ENCODE measurements around the gene ST7L. TPM values are rescaled to one million over a fixed set of nuclear protein-coding genes. Genes with fewer than 3 reads are reported as not detected.

ST7L gene
- total and polyA plus RNA-seq, 2 donors (not counting 3 experiments of a cell fraction or from before 2014, with no cell fraction given), result 12.3 to 28.4 TPM

- FAIRE-seq (no peak), DNase-seq (ENCODE audit: low read depth, low spot score) (no peak)
- ChIA-PET POLR2A (no interaction called here), CTCF (interaction anchor here (0.8 to 2.8 kb wide), 6 partner anchors 14 to 151 kb away, joined by 3 to 15 read pairs (median 3); partner anchors contain the start of genes MOV10 and WNT2B)
- Histone ChIP-seq H4K20me1 (replicated peaks; ENCODE audit: control insufficient read depth, extremely low read depth, insufficient read depth, low read length) (no peaks in the 10 kb centered on the region), H2AFZ (ENCODE audit: low read depth, low read length) (no peak overlapping the region), H3K4me1 (ENCODE audit: control insufficient read depth, extremely low read depth, insufficient read depth, low read length) (no peaks in the 10 kb centered on the region), H3K4me3 (replicated peaks in 1 of 3; ENCODE audit: insufficient read depth in 1 of 3, low read depth in 1 of 3, low read length in 3 of 3) (no peak overlapping the region), H3K9me3 (replicated peaks; ENCODE audit: control insufficient read depth, insufficient read depth, low read length) (no peaks in the 10 kb centered on the region), H3K36me3 (ENCODE audit: control insufficient read depth in 2 of 2, extremely low read depth in 1 of 2, insufficient read depth in 2 of 2, low read length in 2 of 2) (peaks cover 2 to 5% of the 10 kb centered on the region in 2 experiments), H3K9ac (replicated peaks; ENCODE audit: extremely low read depth, insufficient read depth, low read length) (no peak overlapping the region), H3K4me2 (ENCODE audit: insufficient read depth, low read length) (no peak overlapping the region), H3K27ac (ENCODE audit: insufficient read depth, low read depth, low read length) (no peak overlapping the region), H3K79me2 (ENCODE audit: control insufficient read depth, insufficient read depth, low read length) (no peaks in the 10 kb centered on the region), H3K27me3 (ENCODE audit: control insufficient read depth in 2 of 2, insufficient read depth in 2 of 2, low read length in 2 of 2) (no peaks in the 10 kb centered on the region), H3K9me1 (replicated peaks; ENCODE audit: control insufficient read depth, extremely low read depth, insufficient read depth, low read length) (no peaks in the 10 kb centered on the region)
- BruUV-seq (replicated peaks), result no TSS peak
- TF ChIP-seq POLR2AphosphoS5 (IDR thresholded peaks at IDR 0.05; ENCODE audit: insufficient read depth, low read depth, low read length) (no peak), MYC (IDR thresholded peaks at IDR 0.05; ENCODE audit: low read depth, low read length) (no peak), EZH2 (IDR thresholded peaks at IDR 0.05; ENCODE audit: borderline replicate concordance, low read depth, low read length, severe bottlenecking) (no peak), MAX (IDR thresholded peaks at IDR 0.05; ENCODE audit: insufficient read depth, insufficient read length) (no peak), FOS (IDR thresholded peaks at IDR 0.05; ENCODE audit: borderline replicate concordance, insufficient read depth, low read length) (no peak), POLR2A (IDR thresholded peaks at IDR 0.05; ENCODE audit: low read depth, low read length) (no peak), CTCF (IDR thresholded peaks at IDR 0.05; ENCODE audit: extremely low read depth in 1 of 2, insufficient read depth in 1 of 2, low read depth in 1 of 2, low read length in 2 of 2) (no peak), JUN (IDR thresholded peaks at IDR 0.05; ENCODE audit: borderline replicate concordance, insufficient read depth, insufficient read length, low read depth) (no peak), GATA2 (IDR thresholded peaks at IDR 0.05; ENCODE audit: insufficient read depth, insufficient read length, low read depth, low read length) (no peak)
- dilution Hi-C loops (cut with MboI; ENCODE audit: extremely low pct_ligation_motif_present, low sequenced_read_pairs), result no loop called here
- intact Hi-C loops (cut with micrococcal nuclease), result no loop called here
Observed at GRCh38 chr1:112522621-112523020, 96.3 kb downstream of the ST7L start.
